NT2/D1 (cell line): ENCODE data around the gene MBNL2.

Experiments used
- DNase-seq: peaks from one replicate; pipeline ENCODE4 v3.0.0-alpha.2; 2011; ENCODE audit warnings: low read depth, low spot score
- H3K27me3 ChIP-seq: 2 replicates; pipeline ENCODE4 v1.6.0; 2011; ENCODE audit warnings: mild to moderate bottlenecking; ENCODE audit not compliant: insufficient read length, insufficient read depth
- H3K36me3 ChIP-seq: 2 replicates; pipeline ENCODE4 v1.6.1; 2011; ENCODE audit warnings: mild to moderate bottlenecking, low read length, mixed read lengths; ENCODE audit not compliant: insufficient read depth, insufficient read length
- H3K4me1 ChIP-seq: 2 replicates; pipeline ENCODE4 v1.5.1; 2011; ENCODE audit not compliant: insufficient read depth, insufficient read length
- H3K4me3 ChIP-seq: 2 replicates; pipeline ENCODE4 v1.5.1; 2011; ENCODE audit warnings: low read depth; ENCODE audit not compliant: insufficient read length
- H3K9ac ChIP-seq: 2 replicates; pipeline ENCODE4 v1.6.0; 2011; ENCODE audit warnings: low read depth; ENCODE audit not compliant: insufficient read length
- H3K9me3 ChIP-seq: 2 replicates; pipeline ENCODE4 v1.5.1; 2011; ENCODE audit warnings: mild to moderate bottlenecking, low read length; ENCODE audit not compliant: insufficient read depth
- SUZ12 ChIP-seq: IDR thresholded peaks from 2 replicates; pipeline ENCODE4 v1.6.1; 2011; ENCODE audit not compliant: insufficient read length, insufficient read depth; ENCODE audit errors: extremely low read depth
- YY1 ChIP-seq: IDR thresholded peaks from 2 replicates; pipeline ENCODE4 v1.6.1; 2011; ENCODE audit not compliant: insufficient read length, insufficient read depth
- ZNF274 ChIP-seq: IDR thresholded peaks from 2 replicates; pipeline ENCODE4 v1.6.1; 2011; ENCODE audit warnings: mild to moderate bottlenecking, low read depth, low read length

MBNL2 gene

DNA sequence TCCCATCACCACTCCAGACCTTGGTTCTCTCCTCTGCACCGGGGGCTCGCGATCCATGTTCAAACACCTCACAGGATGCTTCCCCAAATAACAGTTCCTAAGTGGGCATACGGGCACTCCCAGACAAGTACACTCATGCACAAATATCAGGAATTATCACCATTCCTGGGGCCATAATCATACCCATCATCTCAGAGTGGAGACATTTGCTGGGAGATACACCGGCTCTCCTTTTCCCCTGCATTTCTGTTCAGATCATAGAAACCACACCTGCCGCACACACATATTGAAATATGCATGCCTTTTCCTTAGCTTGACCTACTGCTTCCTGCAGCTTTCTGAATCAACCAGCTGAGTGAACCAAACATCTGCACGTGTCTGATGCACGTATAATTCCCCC is 33.9 kb upstream of the MBNL2 start:
- no peak for TF ChIP-seq ZNF274
- TF ChIP-seq YY1: no peak
- TF ChIP-seq SUZ12: no peak
- H3K4me1 ChIP-seq: no peaks in the 10 kb centered on the region
- no peaks in the 10 kb centered on the region for H3K9me3 ChIP-seq
- no peaks in the 10 kb centered on the region for H3K36me3 ChIP-seq
- no peaks in the 10 kb centered on the region for H3K27me3 ChIP-seq
- H3K4me3 ChIP-seq: no peak overlapping the region
- no peak overlapping the region for H3K9ac ChIP-seq
- DNase-seq: no peak

DNA sequence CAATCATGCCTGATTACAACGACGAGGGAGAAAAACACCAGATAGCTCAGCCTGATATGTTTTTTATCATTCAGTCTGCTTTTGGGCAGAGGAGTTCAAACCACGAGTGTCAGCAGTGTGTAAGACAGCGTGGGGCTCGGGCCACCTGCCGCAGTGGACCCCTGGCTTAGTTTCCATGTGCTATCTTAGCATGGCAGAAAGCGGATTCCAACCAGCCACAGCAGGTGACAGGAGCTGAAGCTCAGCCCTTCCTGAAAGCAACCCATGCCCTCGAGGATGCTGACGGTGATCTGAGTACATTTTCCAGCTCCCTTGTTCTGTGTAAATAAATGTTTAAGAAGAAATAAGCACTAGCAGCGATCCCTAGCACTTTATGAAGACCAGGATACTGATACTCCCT is 32.2 kb upstream of the MBNL2 start:
- Histone ChIP-seq H3K9ac (no peak overlapping the region), H3K9me3 (no peaks in the 10 kb centered on the region), H3K36me3 (no peaks in the 10 kb centered on the region), H3K27me3 (no peaks in the 10 kb centered on the region), H3K4me3 (no peak overlapping the region), H3K4me1 (peaks cover 2% of the 10 kb centered on the region)
- TF ChIP-seq ZNF274 (no peak), YY1 (no peak), SUZ12 (no peak)
- DNase-seq: no peak

DNA sequence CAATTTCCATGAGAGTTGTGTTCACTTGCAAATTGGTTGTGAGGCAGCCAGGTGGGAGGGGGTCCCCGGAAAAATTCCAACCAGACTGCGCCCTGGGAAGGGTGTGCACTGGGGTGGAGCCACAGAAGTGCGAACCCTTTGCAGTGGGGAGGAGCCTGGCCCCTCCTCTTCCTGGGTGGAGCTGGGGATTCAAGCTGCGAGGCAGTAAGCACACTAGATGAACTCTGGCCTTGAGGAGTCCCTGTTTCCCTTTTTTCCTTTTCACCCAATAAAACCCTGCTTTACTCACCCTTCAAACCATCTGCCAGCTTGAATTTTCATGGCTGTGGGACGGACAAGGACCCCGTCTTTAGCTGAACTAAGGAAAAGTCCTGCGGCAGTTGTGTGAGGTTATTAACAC is 31.0 kb upstream of the MBNL2 start:
- H3K4me3 ChIP-seq: no peak overlapping the region
- peaks cover 2% of the 10 kb centered on the region for H3K4me1 ChIP-seq
- no peaks in the 10 kb centered on the region for H3K27me3 ChIP-seq
- H3K36me3 ChIP-seq: no peaks in the 10 kb centered on the region
- TF ChIP-seq ZNF274: no peak
- no peak for TF ChIP-seq SUZ12
- TF ChIP-seq YY1: no peak
- no peak overlapping the region for H3K9ac ChIP-seq
- H3K9me3 ChIP-seq: no peaks in the 10 kb centered on the region
- DNase-seq: no peak

DNA sequence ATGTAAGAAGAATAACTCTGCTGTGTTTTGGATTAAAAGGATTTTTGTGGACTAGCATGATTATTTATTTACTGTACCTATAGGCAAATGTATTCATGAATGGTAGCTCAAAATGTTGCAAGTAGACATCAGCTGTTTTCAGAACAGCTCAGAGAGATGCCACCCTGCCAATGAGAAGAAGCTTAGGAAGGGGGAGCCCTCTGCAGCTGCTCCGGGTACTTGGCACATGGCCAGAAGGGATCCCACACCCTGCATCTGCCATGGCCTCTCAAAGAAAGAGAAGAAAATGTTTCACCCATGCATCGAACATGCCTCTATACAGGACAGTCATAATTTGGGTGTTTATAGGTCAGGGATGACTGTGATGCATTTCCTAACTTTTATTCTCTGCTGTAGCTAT is 30.5 kb upstream of the MBNL2 start:
- no peak for TF ChIP-seq ZNF274
- no peak for TF ChIP-seq YY1
- TF ChIP-seq SUZ12: no peak
- Histone ChIP-seq H3K4me1 (peaks cover 2% of the 10 kb centered on the region), H3K9me3 (no peaks in the 10 kb centered on the region), H3K27me3 (no peaks in the 10 kb centered on the region), H3K9ac (no peak overlapping the region), H3K36me3 (no peaks in the 10 kb centered on the region), H3K4me3 (no peak overlapping the region)
- DNase-seq: no peak

DNA sequence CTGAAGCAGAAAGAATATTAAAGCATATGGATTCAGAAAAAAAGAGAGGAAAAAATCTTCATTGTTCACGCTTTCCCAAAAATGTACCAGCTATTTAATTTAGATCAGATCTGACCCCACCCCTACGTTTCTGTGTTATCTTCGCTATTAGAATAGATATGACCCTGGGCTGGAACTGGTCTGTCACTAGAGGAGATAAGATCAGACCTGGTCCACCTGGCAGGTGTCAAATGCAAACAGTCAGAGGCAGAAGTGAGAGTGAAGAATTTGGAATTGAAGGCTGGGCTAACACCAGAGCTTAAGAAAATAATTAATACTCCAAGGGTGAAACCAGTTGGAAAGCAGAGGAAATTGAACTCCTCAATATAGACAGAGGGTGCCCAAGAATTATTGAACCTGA is 30.0 kb upstream of the MBNL2 start:
- DNase-seq: no peak
- TF ChIP-seq SUZ12 (no peak), YY1 (no peak), ZNF274 (no peak)
- Histone ChIP-seq H3K27me3 (no peaks in the 10 kb centered on the region), H3K9ac (no peak overlapping the region), H3K4me1 (peaks cover 2% of the 10 kb centered on the region), H3K4me3 (no peak overlapping the region), H3K36me3 (no peaks in the 10 kb centered on the region), H3K9me3 (no peaks in the 10 kb centered on the region)

DNA sequence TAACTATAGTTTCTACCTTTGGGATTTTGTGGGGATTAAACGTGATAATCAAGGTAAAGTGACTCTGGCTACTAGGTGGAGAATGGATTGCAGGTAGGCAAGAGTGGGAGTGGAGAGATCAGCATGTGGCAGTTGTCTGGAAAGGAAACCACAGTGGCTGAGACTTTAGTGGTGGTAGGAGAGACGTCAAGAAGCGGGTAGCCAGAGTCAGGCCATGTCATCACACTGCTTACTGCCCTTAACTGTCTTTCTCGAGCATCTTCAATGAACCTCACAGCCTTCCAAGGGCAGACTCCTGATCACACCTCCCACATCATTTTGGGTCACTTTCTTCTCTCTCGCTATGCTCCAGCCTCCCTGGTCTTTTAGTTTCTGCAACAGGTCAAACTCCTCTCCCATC is 28.6 kb upstream of the MBNL2 start:
- TF ChIP-seq SUZ12 (no peak), YY1 (no peak), ZNF274 (no peak)
- no peak for DNase-seq
- Histone ChIP-seq H3K9ac (no peak overlapping the region), H3K9me3 (no peaks in the 10 kb centered on the region), H3K27me3 (no peaks in the 10 kb centered on the region), H3K4me1 (peaks cover 2% of the 10 kb centered on the region), H3K4me3 (no peak overlapping the region), H3K36me3 (no peaks in the 10 kb centered on the region)

DNA sequence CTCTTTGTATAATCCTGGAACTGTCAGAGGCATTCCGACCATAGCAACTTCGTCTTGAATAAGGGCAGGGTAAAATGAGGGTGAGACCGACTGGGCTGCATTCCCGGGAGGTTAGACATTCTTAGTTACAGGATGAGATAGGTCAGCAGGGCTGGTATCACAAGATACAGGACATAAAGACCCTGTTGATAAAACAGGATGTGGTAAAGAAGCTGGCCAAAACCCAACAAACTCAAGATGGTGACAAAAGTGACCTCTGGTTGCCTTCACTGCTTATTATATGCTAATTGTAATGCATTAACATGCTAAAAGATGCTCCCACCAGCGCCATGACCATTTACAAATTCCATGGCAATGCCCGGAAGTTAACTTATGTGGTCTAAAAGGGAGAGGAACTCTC is 27.7 kb upstream of the MBNL2 start:
- peak; percentile 18 for DNase-seq
- H3K4me3 ChIP-seq: no peak overlapping the region
- TF ChIP-seq ZNF274 (no peak), YY1 (no peak), SUZ12 (no peak)

DNA sequence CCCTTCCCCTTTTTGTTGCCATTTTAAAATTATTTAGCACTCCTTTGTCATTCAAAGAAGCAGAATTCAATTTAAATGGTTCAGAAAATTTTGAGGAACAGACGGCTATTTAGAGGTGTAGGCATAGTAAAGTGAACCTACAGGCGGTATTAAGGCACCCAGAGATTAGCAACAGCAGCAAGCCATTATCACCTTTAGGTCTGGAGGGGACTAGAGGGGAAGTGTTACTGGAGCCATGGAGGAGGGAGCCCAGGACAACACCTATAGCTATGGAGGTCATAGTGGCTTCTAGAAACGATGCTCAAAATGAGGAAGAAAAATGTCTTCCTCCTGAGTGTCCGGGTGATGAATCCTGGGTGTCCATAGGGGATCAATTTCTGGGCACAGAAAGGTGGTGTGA is 25.8 kb upstream of the MBNL2 start:
- Histone ChIP-seq H3K9me3 (no peaks in the 10 kb centered on the region), H3K27me3 (no peaks in the 10 kb centered on the region), H3K9ac (no peak overlapping the region), H3K4me1 (peaks cover 2% of the 10 kb centered on the region), H3K4me3 (no peak overlapping the region), H3K36me3 (no peaks in the 10 kb centered on the region)
- no peak for DNase-seq
- TF ChIP-seq ZNF274 (no peak), SUZ12 (no peak), YY1 (no peak)

More for the DNA sequence above, 27.7 kb upstream of the MBNL2 start:
- H3K9me3 ChIP-seq: no peaks in the 10 kb centered on the region
- no peak overlapping the region for H3K9ac ChIP-seq
- no peaks in the 10 kb centered on the region for H3K36me3 ChIP-seq
- H3K4me1 ChIP-seq: peaks cover 2% of the 10 kb centered on the region
- H3K27me3 ChIP-seq: no peaks in the 10 kb centered on the region
